GM08714 (cell line): ENCODE results near the gene PATL1.
"Not testable (repeated sequence)": the region's sequence is repeated elsewhere in the genome, so short reads cannot be mapped to it uniquely, and the experiment has no call there.

Experiments used
- H3K4me3 ChIP-seq: fragments of 200-500 bp; sonication (Bioruptor generic); 2 replicates; pipeline ENCODE4 v1.5.1; 2014; ENCODE audit warnings: mild to moderate bottlenecking, low read length, inconsistent platforms
- ZNF274 ChIP-seq: IDR thresholded peaks from 2 replicates; pipeline ENCODE4 v1.6.1; 2012; ENCODE audit warnings: mild to moderate bottlenecking, low read depth, low read length

Gene PATL1, protein sequence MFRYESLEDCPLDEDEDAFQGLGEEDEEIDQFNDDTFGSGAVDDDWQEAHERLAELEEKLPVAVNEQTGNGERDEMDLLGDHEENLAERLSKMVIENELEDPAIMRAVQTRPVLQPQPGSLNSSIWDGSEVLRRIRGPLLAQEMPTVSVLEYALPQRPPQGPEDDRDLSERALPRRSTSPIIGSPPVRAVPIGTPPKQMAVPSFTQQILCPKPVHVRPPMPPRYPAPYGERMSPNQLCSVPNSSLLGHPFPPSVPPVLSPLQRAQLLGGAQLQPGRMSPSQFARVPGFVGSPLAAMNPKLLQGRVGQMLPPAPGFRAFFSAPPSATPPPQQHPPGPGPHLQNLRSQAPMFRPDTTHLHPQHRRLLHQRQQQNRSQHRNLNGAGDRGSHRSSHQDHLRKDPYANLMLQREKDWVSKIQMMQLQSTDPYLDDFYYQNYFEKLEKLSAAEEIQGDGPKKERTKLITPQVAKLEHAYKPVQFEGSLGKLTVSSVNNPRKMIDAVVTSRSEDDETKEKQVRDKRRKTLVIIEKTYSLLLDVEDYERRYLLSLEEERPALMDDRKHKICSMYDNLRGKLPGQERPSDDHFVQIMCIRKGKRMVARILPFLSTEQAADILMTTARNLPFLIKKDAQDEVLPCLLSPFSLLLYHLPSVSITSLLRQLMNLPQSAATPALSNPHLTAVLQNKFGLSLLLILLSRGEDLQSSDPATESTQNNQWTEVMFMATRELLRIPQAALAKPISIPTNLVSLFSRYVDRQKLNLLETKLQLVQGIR

GRCh38 chr11:59668950-59669610 lies at the start of gene PATL1:
TSS of gene PATL1 (minus strand) at chr11:59669037. CDS start at chr11:59668895, 142 bp downstream.
- H3K4me3 ChIP-seq, result peak within 1 kb of the TSS; percentile 95
- no peak for TF ChIP-seq ZNF274

DNA sequence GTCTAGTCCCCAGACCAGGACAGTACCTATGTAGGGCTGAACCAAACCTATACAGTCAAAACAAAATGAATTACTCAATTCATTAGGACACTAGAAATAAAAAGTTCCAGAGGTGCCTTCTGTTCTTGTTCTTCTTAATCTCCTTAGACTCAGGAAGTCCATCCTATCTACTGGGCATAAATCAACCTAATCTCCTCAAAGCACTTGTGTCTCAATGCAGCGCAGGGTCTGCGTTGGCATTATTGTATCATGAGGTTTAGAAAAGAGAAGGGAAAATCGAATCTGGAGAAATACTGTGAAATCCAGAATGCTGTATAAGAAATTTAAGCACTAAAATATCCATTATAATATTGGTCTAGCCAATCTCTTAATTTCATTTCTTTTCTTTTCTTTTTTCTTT lies 47.2 kb upstream of the PATL1 start:
- TF ChIP-seq ZNF274, result no peak
- H3K4me3 ChIP-seq, result no peak overlapping the region

DNA sequence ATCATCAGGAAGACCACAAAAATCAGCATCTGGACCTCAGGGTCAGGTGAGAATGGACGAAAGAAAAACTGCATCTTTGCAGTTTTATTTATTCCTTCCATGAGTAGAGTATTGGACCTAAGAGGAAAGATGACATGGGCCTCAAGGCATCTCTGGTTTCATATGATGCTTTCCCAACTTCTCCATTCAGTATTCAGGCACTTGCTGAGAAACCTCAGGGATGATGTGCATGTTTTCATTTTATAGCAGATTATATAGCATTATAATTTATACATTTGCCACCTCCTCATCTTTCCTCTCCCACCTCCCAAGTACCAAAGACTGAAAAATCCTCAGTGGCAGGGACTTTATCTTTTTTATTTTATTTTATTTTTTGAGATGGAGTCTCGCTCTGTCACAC lies 44.9 kb upstream of the PATL1 start, which contains the start of gene OR10V1:
TSS of gene OR10V1 (minus strand) at position 101 of the 400 bp plus-strand sequence. CDS start at position 101, 0 bp downstream.
- H3K4me3 ChIP-seq, result no peak within 1 kb of the TSS
- TF ChIP-seq ZNF274, result no peak

DNA sequence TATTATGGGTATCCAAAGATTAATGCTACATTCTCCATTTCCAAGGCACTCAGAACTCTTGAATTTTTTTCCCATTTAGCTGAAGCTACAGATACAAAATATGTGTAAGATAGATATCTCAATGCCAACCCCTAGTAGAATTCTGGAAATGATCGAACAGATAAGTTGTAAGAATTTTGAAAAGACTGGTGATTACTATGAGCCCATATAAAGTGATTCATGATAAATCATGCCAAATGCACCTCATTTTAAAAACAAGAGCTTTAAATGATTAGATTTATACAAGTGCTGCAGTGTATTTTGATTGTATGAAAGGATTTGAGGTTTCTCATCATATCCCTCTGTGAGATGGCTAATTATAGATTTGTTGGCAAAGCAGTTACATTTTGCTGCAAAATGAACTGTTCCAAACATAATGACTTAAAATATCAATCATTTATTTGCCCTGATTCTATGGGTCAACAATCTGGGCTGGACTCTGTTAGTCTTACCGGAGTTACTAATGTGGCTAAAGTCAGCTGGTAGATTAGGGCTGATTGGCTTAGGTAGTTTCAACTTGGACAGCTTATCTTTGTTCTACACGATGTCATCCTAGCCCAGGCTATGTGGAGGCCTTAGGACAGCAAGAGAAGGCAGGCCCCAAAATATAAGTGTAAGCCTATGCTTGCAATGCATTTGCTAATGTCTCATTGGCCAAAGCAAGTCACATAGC lies 41.5 kb upstream of the PATL1 start:
- TF ChIP-seq ZNF274, result no peak

DNA sequence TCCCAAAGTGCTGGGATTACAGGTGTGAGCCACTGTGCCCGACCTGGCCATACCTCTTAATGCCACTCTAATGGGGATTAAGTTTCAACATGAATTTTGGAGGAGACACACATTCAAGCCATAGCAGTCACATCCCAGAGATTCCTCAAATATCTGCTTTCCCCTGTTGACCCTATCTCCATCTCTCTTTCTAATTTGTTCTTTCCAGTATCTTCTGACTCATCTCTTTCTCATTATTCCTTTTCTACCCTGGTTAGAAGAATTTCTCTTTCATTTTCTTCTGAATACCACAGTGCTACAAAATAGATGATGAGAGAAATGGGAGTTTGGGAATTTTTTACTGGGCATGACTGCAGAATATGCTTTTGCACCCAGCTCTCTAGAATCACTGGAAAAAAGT lies 39.7 kb upstream of the PATL1 start:
- TF ChIP-seq ZNF274, result no peak
- no peak overlapping the region for H3K4me3 ChIP-seq

More for the DNA sequence above, 41.5 kb upstream of the PATL1 start:
- no peak overlapping the region for H3K4me3 ChIP-seq

GRCh38 chr11:59707371-59707770 lies 38.5 kb upstream of the PATL1 start:
- no peak for TF ChIP-seq ZNF274
- no peak overlapping the region for H3K4me3 ChIP-seq

GRCh38 chr11:59706518-59707285 lies 37.9 kb upstream of the PATL1 start:
- no peak overlapping the region for H3K4me3 ChIP-seq
- TF ChIP-seq ZNF274, result no peak

GRCh38 chr11:59705294-59705693 lies 36.5 kb upstream of the PATL1 start:
- no peak overlapping the region for H3K4me3 ChIP-seq
- TF ChIP-seq ZNF274, result no peak

- not testable (repeated sequence) for H3K4me3 ChIP-seq
Observed at GRCh38 chr11:59703515-59703914, 34.7 kb upstream of the PATL1 start.

- not testable (repeated sequence) for H3K4me3 ChIP-seq
Observed at GRCh38 chr11:59700157-59700556, 31.3 kb upstream of the PATL1 start.

DNA sequence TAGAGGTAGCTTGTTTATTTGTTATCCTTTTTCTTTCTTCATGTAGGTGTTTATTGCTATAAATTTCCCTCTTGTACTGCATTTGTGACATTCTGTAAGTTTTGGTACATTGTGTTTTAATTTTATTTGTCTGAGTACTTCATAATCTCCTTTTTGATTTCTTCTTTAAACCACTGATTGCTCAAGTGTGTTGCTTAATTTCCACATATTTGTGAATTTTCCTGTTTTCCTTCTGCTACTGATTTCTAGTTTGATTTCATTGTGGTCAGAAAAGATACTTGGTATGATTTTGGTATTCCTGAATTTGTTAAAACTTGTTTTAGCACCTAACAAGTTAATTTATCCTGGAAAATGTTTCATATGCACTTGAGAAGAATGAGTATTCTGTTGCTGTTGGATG lies 29.7 kb upstream of the PATL1 start:
- H3K4me3 ChIP-seq, result no peak overlapping the region
- TF ChIP-seq ZNF274, result no peak

- no peak for TF ChIP-seq ZNF274
- no peak overlapping the region for H3K4me3 ChIP-seq
Observed at GRCh38 chr11:59692915-59693314, 24.1 kb upstream of the PATL1 start.

GRCh38 chr11:59691156-59691555 lies 22.3 kb upstream of the PATL1 start:
- TF ChIP-seq ZNF274, result no peak
- H3K4me3 ChIP-seq, result no peak overlapping the region
